Measurements from ENCODE around the gene DGCR8. TPM values are rescaled to one million over a fixed set of nuclear protein-coding genes. Genes with fewer than 3 reads are reported as not detected.

The DGCR8 gene
- total RNA-seq, 1 experiment from 2014 or later: 53.1 TPM

- no TSS peak for BruUV-seq (replicated peaks)
- H3K9me3 Mint-ChIP-seq (ENCODE audit: unreplicated experiment): no peaks in the 10 kb centered on the region
- intact Hi-C loops (cut with micrococcal nuclease; ENCODE audit: unreplicated experiment): no loop called here
- peaks cover 22% of the 10 kb centered on the region for H3K36me3 Mint-ChIP-seq (ENCODE audit: insufficient read depth, unreplicated experiment)
- Histone ChIP-seq H3K4me1 (no peaks in the 10 kb centered on the region), H3K9me3 (peaks cover 4% of the 10 kb centered on the region; the same call in 1 of the 2 replicates), H3K36me3 (ENCODE audit: control insufficient read depth, insufficient read depth, low read length) (peaks cover 2% of the 10 kb centered on the region), H3K4me3 (ENCODE audit: low read depth, low read length) (no peak overlapping the region), H3K27me3 (replicated peaks; ENCODE audit: control insufficient read depth, insufficient read depth, low read length) (no peaks in the 10 kb centered on the region)
- no peak overlapping the region for H3K4me3 Mint-ChIP-seq (ENCODE audit: unreplicated experiment)
- no peaks in the 10 kb centered on the region for H3K27me3 Mint-ChIP-seq (ENCODE audit: insufficient read depth, unreplicated experiment)
- no peak for DNase-seq
- H3K4me1 Mint-ChIP-seq (ENCODE audit: low read depth, unreplicated experiment): no peaks in the 10 kb centered on the region
- ChIA-PET CTCF (no interaction called here), POLR2A (no interaction called here)
- H3K27ac Mint-ChIP-seq (ENCODE audit: unreplicated experiment): no peak overlapping the region
- TF ChIP-seq, protein P1, sequence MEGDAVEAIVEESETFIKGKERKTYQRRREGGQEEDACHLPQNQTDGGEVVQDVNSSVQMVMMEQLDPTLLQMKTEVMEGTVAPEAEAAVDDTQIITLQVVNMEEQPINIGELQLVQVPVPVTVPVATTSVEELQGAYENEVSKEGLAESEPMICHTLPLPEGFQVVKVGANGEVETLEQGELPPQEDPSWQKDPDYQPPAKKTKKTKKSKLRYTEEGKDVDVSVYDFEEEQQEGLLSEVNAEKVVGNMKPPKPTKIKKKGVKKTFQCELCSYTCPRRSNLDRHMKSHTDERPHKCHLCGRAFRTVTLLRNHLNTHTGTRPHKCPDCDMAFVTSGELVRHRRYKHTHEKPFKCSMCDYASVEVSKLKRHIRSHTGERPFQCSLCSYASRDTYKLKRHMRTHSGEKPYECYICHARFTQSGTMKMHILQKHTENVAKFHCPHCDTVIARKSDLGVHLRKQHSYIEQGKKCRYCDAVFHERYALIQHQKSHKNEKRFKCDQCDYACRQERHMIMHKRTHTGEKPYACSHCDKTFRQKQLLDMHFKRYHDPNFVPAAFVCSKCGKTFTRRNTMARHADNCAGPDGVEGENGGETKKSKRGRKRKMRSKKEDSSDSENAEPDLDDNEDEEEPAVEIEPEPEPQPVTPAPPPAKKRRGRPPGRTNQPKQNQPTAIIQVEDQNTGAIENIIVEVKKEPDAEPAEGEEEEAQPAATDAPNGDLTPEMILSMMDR (IDR thresholded peaks at IDR 0.05; ENCODE audit: insufficient read depth in 1 of 2, low read depth in 1 of 2, low read length in 1 of 2, severe bottlenecking in 1 of 2, unreplicated experiment in 1 of 2): no peak
These were observed 36.7 kb upstream of the DGCR8 start for GRCh38 chr22:20043057-20043996.

DNA sequence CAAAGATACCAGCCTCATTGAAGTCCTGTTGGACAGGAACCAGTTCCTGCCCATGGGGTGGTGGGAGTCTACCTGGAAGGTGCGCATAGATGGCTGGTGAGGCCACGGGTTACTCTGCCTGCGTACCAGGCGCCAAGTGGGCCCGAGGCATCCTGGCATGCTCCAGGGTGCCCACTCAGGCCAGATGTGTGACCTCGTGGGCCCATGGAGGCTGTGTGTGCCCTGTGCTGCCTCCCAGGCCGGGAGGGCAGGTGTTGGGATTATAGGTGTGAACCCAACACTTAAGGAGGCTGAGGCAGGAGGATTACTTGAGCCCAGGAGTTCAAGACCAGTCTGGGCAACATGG, 36.1 kb upstream of the DGCR8 start:
- no peaks in the 10 kb centered on the region for H3K4me1 ChIP-seq
- DNase-seq: no peak
- ChIA-PET CTCF (no interaction called here), POLR2A (no interaction called here)
- Mint-ChIP-seq H3K36me3 (ENCODE audit: insufficient read depth, unreplicated experiment) (peaks cover 29% of the 10 kb centered on the region), H3K4me1 (ENCODE audit: low read depth, unreplicated experiment) (no peaks in the 10 kb centered on the region), H3K9me3 (ENCODE audit: unreplicated experiment) (no peaks in the 10 kb centered on the region), H3K27me3 (ENCODE audit: insufficient read depth, unreplicated experiment) (no peaks in the 10 kb centered on the region), H3K4me3 (ENCODE audit: unreplicated experiment) (no peak overlapping the region), H3K27ac (ENCODE audit: unreplicated experiment) (no peak overlapping the region)
- H3K9me3 ChIP-seq: peaks cover 6% of the 10 kb centered on the region; the same call in 1 of the 2 replicates
- intact Hi-C loops (cut with micrococcal nuclease; ENCODE audit: unreplicated experiment): no loop called here
- no peaks in the 10 kb centered on the region for H3K27me3 ChIP-seq (replicated peaks; ENCODE audit: control insufficient read depth, insufficient read depth, low read length)
- BruUV-seq (replicated peaks): no TSS peak
- TF ChIP-seq, protein P1 (IDR thresholded peaks at IDR 0.05; ENCODE audit: insufficient read depth in 1 of 2, low read depth in 1 of 2, low read length in 1 of 2, severe bottlenecking in 1 of 2, unreplicated experiment in 1 of 2): no peak
- no peak overlapping the region for H3K4me3 ChIP-seq (ENCODE audit: low read depth, low read length)
- peaks cover 2% of the 10 kb centered on the region for H3K36me3 ChIP-seq (ENCODE audit: control insufficient read depth, insufficient read depth, low read length)

DNA sequence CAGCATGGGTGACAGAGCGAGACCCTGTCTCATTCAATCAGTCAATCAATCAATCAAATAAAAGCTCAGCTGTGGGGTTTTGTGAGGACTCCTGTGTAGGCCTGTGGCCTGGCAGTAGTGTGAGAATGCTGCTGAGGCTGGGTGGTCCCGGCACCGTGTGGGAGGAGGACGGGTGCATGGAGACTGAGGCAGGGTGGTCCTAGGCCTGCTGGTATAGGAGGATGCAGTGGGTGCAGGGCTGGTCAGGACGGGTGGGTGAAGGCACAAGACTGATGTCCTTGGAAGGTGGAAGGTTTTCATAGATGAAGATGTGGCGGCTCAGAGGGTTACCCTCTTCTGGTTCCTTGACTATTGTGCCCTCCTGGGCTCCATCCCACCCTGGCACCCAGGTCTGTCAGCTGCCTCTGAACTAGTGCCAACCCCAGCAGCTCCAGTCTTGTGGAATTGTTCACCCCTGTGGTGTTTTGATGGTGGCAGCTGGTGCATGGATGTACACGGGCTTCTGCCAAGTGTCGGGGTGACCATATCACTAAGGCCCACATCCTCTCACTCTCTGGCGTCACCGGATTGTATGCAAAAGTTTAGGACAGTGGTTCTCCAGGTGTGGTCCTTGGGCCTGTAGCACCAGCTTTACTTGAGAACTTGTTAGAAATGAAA, 35.4 kb upstream of the DGCR8 start:
- no peaks in the 10 kb centered on the region for H3K4me1 ChIP-seq
- H3K9me3 Mint-ChIP-seq (ENCODE audit: unreplicated experiment): no peaks in the 10 kb centered on the region
- H3K36me3 Mint-ChIP-seq (ENCODE audit: insufficient read depth, unreplicated experiment): peaks cover 34% of the 10 kb centered on the region
- peaks cover 2% of the 10 kb centered on the region for H3K36me3 ChIP-seq (ENCODE audit: control insufficient read depth, insufficient read depth, low read length)
- peaks cover 6% of the 10 kb centered on the region; the same call in 1 of the 2 replicates for H3K9me3 ChIP-seq
- H3K4me3 Mint-ChIP-seq (ENCODE audit: unreplicated experiment): no peak overlapping the region
- H3K4me3 ChIP-seq (ENCODE audit: low read depth, low read length): no peak overlapping the region
- ChIA-PET POLR2A (no interaction called here), CTCF (no interaction called here)
- BruUV-seq (replicated peaks): no TSS peak
- no peaks in the 10 kb centered on the region for H3K4me1 Mint-ChIP-seq (ENCODE audit: low read depth, unreplicated experiment)
- H3K27me3 Mint-ChIP-seq (ENCODE audit: insufficient read depth, unreplicated experiment): no peaks in the 10 kb centered on the region
- no peak overlapping the region for H3K27ac Mint-ChIP-seq (ENCODE audit: unreplicated experiment)
- no peaks in the 10 kb centered on the region for H3K27me3 ChIP-seq (replicated peaks; ENCODE audit: control insufficient read depth, insufficient read depth, low read length)
- intact Hi-C loops (cut with micrococcal nuclease; ENCODE audit: unreplicated experiment): no loop called here
- no peak for DNase-seq
- TF ChIP-seq, protein P1 (IDR thresholded peaks at IDR 0.05; ENCODE audit: insufficient read depth in 1 of 2, low read depth in 1 of 2, low read length in 1 of 2, severe bottlenecking in 1 of 2, unreplicated experiment in 1 of 2): no peak

All from Caco-2 (cell line).